DND-41 (cell line): Measurements from ENCODE around the gene PANX3.
A peak's percentile ranks its signal among the peaks of the same experiment; 100 is the strongest.

Experiments used
- ATAC-seq: fragments of 200-7000 bp; cut with Tn5 transposase; 3 replicates; pipeline ENCODE4 v1.9.1; 2021; ENCODE audit warnings: low read depth; ENCODE audit not compliant: insufficient read depth
- DNase-seq: peaks from one replicate; pipeline ENCODE4 v3.0.0-alpha.2; 2020
- H2AFZ ChIP-seq: 2 replicates; pipeline ENCODE4 v1.6.0; 2012; ENCODE audit warnings: low read depth, low read length
- H3K27ac ChIP-seq: 2 replicates; pipeline ENCODE4 v1.5.1; 2012; ENCODE audit warnings: low read length, inconsistent platforms
- H3K27me3 ChIP-seq: fragments of 200-600 bp; sonication (generic); 2 replicates; pipeline ENCODE4 v1.6.0; 2012; ENCODE audit warnings: low read length, mild to moderate bottlenecking, inconsistent platforms; ENCODE audit not compliant: insufficient read depth, poor library complexity
- H3K36me3 ChIP-seq: 2 replicates; pipeline ENCODE4 v1.5.1; 2012; ENCODE audit warnings: low read length, inconsistent platforms; ENCODE audit not compliant: insufficient read depth
- H3K4me1 ChIP-seq: 2 replicates; pipeline ENCODE4 v1.5.1; 2012; ENCODE audit warnings: mild to moderate bottlenecking, low read length; ENCODE audit not compliant: insufficient read depth
- H3K4me2 ChIP-seq: 2 replicates; pipeline ENCODE4 v1.6.0; 2012; ENCODE audit warnings: mild to moderate bottlenecking, moderate library complexity, low read length, inconsistent platforms; ENCODE audit not compliant: insufficient read depth
- H3K4me3 ChIP-seq, 2 experiments: fragments of 200-600 bp in 1 of 2; shearing (Covaris generic) in 1 of 2; 2 replicates each; pipeline ENCODE4 v1.5.1; 2012 to 2016; ENCODE audit warnings: inconsistent platforms in 2 of 2, low read length in 2 of 2, mild to moderate bottlenecking in 2 of 2, low read depth in 1 of 2, moderate library complexity in 1 of 2
- H3K79me2 ChIP-seq: 2 replicates; pipeline ENCODE4 v1.6.0; 2012; ENCODE audit warnings: low read length, inconsistent platforms; ENCODE audit not compliant: insufficient read depth
- H3K9ac ChIP-seq: 2 replicates; pipeline ENCODE4 v1.6.0; 2012; ENCODE audit warnings: low read depth, mild to moderate bottlenecking, inconsistent platforms, low read length, moderate library complexity
- H3K9me3 ChIP-seq: 2 replicates; pipeline ENCODE4 v1.5.1; 2012; ENCODE audit warnings: low read length, moderate library complexity, mild to moderate bottlenecking, inconsistent platforms; ENCODE audit not compliant: insufficient read depth, severe bottlenecking
- H4K20me1 ChIP-seq: 2 replicates; pipeline ENCODE4 v1.6.0; 2012; ENCODE audit warnings: low read length; ENCODE audit not compliant: insufficient read depth
- EZH2 ChIP-seq: IDR thresholded peaks from 3 replicates; pipeline ENCODE4 v1.6.1; 2012; ENCODE audit warnings: borderline replicate concordance, low read depth, mild to moderate bottlenecking, moderate library complexity, low read length, inconsistent platforms; ENCODE audit not compliant: severe bottlenecking
- TF ChIP-seq, protein P1 (sequence below): IDR thresholded peaks from 2 replicates; pipeline ENCODE4 v1.5.1; 2012; ENCODE audit warnings: borderline replicate concordance, low read length, moderate library complexity, mild to moderate bottlenecking; ENCODE audit not compliant: poor library complexity, severe bottlenecking; ENCODE audit errors: extremely low read depth

Gene PANX3

DNA sequence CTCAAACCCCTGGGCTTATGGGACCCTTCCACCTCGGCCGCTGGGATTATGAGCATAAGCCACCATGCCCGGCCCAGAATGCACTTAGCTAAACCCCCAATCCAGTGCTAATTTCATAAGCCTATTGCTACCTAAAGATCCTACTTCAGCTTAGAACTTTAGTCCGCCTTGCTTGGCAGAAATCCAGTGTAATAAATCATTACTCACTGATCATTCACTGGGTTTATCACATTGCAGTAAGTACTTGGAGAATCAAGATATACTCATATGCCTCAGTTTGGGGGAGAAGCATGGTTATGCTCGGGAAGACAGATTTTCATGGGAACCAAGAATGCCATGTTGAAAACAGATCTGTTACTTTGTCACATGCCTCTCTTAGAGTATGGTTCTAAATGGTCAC is 7.6 kb downstream of the PANX3 start:
- DNase-seq (no peak), ATAC-seq (no peak)
- no peak overlapping the region for H3K4me2 ChIP-seq

DNA sequence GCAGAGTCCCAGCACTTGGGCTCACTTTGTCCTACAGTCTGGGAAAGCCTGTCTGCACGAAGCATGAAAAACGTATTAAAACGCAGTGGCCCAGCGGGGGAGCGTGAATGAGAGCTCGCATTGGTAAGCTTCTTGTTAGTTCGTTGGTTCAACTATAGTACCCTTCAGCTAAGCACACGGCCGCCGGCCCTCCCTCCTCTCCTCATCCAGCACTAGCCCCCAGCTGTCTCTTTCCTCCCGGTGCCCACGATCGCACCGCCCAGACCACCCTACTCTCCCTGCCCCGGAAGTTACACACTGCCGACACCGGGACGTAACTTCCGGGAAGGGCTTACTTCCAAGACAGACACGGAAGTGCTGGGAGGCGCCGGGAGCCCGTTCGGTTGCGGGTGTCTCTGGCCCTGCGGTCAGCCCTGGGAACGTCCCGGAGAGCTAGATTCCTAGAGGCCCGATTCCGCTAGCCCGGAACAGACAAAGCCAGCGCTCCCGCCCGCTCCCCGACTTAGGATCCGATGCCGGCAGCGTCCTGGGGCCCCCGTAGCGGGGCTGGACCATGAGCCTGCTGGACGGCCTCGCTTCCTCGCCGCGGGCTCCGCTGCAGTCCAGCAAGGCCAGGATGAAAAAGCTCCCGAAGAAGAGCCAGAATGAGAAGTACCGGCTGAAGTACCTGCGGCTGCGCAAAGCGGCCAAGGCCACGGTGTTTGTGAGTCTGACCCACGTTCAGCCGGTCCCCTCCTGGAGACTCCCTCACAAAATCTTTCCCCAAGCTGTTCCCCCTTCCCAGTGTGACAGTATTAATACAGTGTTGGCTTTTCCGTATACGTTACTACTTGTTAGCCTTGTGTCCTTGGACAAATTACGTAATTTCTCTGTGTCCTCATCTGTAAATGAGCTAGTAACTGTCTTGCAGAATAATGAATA is 11.6 kb downstream of the PANX3 start, which contains the start of gene TBRG1:
TSS of gene TBRG1 (plus strand) at position 334 of the 921 bp plus-strand sequence. CDS start at position 554, 220 bp downstream.
- H3K36me3 ChIP-seq, result peaks cover 31% of the 10 kb centered on the region
- peak within 1 kb of the TSS; percentile 93 for H3K9ac ChIP-seq
- peaks cover 12% of the 10 kb centered on the region for H4K20me1 ChIP-seq
- peak; percentile 89 for DNase-seq
- peak; percentile 99 for ATAC-seq
- H3K79me2 ChIP-seq, result peaks cover 43% of the 10 kb centered on the region
- H3K4me1 ChIP-seq, result peaks cover 34% of the 10 kb centered on the region
- peak within 1 kb of the TSS; percentile 96 for H3K4me2 ChIP-seq
- peak within 1 kb of the TSS; percentile 98 for H2AFZ ChIP-seq
- no peaks in the 10 kb centered on the region for H3K9me3 ChIP-seq
- peaks cover 7% of the 10 kb centered on the region for H3K27me3 ChIP-seq
- peak within 1 kb of the TSS; percentile 89 for H3K27ac ChIP-seq
- TF ChIP-seq, protein P1, sequence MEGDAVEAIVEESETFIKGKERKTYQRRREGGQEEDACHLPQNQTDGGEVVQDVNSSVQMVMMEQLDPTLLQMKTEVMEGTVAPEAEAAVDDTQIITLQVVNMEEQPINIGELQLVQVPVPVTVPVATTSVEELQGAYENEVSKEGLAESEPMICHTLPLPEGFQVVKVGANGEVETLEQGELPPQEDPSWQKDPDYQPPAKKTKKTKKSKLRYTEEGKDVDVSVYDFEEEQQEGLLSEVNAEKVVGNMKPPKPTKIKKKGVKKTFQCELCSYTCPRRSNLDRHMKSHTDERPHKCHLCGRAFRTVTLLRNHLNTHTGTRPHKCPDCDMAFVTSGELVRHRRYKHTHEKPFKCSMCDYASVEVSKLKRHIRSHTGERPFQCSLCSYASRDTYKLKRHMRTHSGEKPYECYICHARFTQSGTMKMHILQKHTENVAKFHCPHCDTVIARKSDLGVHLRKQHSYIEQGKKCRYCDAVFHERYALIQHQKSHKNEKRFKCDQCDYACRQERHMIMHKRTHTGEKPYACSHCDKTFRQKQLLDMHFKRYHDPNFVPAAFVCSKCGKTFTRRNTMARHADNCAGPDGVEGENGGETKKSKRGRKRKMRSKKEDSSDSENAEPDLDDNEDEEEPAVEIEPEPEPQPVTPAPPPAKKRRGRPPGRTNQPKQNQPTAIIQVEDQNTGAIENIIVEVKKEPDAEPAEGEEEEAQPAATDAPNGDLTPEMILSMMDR, result peak; percentile 3
- no peak for TF ChIP-seq EZH2
- peak within 1 kb of the TSS; percentile 90 to 91 for H3K4me3 ChIP-seq

More for the DNA sequence above, 7.6 kb downstream of the PANX3 start:
- Histone ChIP-seq H3K79me2 (peaks cover 16% of the 10 kb centered on the region), H3K36me3 (no peaks in the 10 kb centered on the region; the same call in 1 of the 2 replicates), H3K9ac (no peak overlapping the region), H3K4me3 (no peak overlapping the region), H3K27me3 (peaks cover 11% of the 10 kb centered on the region), H4K20me1 (peaks cover 9% of the 10 kb centered on the region), H2AFZ (no peak overlapping the region), H3K9me3 (no peaks in the 10 kb centered on the region), H3K4me1 (peaks cover 12% of the 10 kb centered on the region), H3K27ac (no peak overlapping the region)
- TF ChIP-seq, protein P1, result no peak
- no peak for TF ChIP-seq EZH2

DNA sequence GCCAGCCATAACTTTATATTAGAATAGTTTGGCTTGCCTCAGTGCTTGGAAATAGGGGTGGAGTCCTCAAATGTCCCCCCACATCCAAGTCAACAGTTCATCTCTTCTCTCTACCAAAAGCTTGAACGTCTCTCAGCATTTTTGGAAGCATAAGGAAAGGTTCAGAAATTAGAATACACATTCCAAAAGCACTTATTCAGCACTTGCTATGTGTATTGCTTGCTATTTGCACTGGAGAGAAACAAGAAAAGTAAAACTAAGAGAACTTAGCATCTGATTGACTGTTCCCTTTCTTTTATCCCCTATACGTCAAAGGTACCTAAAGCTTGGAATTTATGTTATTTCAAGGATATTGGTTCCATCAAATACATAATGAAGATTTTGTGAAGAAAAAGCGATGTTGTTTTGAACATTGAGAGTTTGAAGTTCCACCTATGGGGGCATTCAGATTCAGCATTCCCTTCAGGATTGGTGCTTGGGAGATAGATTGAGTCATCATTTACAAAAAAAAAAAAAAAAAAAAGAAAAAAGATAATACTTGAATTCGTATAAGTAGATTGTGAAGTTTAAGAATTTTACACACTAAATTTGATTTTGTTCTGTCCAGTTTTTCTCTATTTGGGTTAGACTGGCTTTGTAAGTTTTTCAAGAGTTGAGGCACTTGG is 12.8 kb downstream of the PANX3 start:
- Histone ChIP-seq H3K4me2 (peak overlapping the region; percentile 96), H3K4me3 (peak overlapping the region; percentile 90 to 91; a peak in 3 of 4 replicates), H3K9me3 (no peaks in the 10 kb centered on the region), H3K27ac (peak overlapping the region; percentile 89), H4K20me1 (peaks cover 12% of the 10 kb centered on the region), H3K4me1 (peaks cover 34% of the 10 kb centered on the region), H3K27me3 (peaks cover 7% of the 10 kb centered on the region), H2AFZ (no peak overlapping the region), H3K79me2 (peaks cover 43% of the 10 kb centered on the region), H3K9ac (peak overlapping the region; percentile 93), H3K36me3 (peaks cover 40% of the 10 kb centered on the region)
- ATAC-seq (no peak), DNase-seq (no peak)
- TF ChIP-seq, protein P1, result no peak
- TF ChIP-seq EZH2, result no peak
